ENCODE results near the gene MISP.

The MISP gene

GRCh38 chr19:807627-808422, 56.9 kb downstream of the MISP start:
- TF ChIP-seq, protein P1, sequence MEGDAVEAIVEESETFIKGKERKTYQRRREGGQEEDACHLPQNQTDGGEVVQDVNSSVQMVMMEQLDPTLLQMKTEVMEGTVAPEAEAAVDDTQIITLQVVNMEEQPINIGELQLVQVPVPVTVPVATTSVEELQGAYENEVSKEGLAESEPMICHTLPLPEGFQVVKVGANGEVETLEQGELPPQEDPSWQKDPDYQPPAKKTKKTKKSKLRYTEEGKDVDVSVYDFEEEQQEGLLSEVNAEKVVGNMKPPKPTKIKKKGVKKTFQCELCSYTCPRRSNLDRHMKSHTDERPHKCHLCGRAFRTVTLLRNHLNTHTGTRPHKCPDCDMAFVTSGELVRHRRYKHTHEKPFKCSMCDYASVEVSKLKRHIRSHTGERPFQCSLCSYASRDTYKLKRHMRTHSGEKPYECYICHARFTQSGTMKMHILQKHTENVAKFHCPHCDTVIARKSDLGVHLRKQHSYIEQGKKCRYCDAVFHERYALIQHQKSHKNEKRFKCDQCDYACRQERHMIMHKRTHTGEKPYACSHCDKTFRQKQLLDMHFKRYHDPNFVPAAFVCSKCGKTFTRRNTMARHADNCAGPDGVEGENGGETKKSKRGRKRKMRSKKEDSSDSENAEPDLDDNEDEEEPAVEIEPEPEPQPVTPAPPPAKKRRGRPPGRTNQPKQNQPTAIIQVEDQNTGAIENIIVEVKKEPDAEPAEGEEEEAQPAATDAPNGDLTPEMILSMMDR (conservative IDR thresholded peaks at IDR 0.05; ENCODE audit: low read depth, low read length) = no peak
- H3K4me3 ChIP-seq (ENCODE audit: low read depth, low read length) = no peak overlapping the region
- no peak for DNase-seq (ENCODE audit: low read depth)

- H3K4me3 ChIP-seq (ENCODE audit: low read depth, low read length) = no peak overlapping the region
- no peak for DNase-seq (ENCODE audit: low read depth)
Measured at GRCh38 chr19:808423-808775, 57.5 kb downstream of the MISP start.

GRCh38 chr19:810077-810855, 59.4 kb downstream of the MISP start:
- H3K4me3 ChIP-seq (ENCODE audit: low read depth, low read length) = no peak overlapping the region
- TF ChIP-seq, protein P1 (conservative IDR thresholded peaks at IDR 0.05; ENCODE audit: low read depth, low read length) = no peak
- DNase-seq (ENCODE audit: low read depth) = no peak

More at GRCh38 chr19:808423-808775, 57.5 kb downstream of the MISP start:
- TF ChIP-seq, protein P1 (conservative IDR thresholded peaks at IDR 0.05; ENCODE audit: low read depth, low read length) = no peak

DNA sequence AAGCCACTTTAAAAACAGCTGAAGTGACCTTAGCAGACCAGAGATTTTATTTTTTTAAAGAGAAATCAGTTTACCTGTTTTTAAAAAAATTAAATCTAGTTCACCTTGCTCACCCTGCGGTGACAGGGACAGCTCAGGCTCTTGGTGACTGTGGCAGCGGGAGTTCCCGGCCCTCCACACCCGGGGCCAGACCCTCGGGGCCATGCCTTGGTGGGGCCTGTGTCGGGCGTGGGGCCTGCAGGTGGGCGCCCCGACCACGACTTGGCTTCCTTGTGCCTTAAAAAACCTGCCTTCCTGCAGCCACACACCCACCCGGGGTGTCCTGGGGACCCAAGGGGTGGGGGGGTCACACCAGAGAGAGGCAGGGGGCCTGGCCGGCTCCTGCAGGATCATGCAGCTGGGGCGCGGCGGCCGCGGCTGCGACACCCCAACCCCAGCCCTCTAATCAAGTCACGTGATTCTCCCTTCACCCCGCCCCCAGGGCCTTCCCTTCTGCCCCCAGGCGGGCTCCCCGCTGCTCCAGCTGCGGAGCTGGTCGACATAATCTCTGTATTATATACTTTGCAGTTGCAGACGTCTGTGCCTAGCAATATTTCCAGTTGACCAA, 60.1 kb downstream of the MISP start:
- no peak overlapping the region for H3K4me3 ChIP-seq (ENCODE audit: low read depth, low read length)
- DNase-seq (ENCODE audit: low read depth) = no peak
- TF ChIP-seq, protein P1 (conservative IDR thresholded peaks at IDR 0.05; ENCODE audit: low read depth, low read length) = no peak

DNA sequence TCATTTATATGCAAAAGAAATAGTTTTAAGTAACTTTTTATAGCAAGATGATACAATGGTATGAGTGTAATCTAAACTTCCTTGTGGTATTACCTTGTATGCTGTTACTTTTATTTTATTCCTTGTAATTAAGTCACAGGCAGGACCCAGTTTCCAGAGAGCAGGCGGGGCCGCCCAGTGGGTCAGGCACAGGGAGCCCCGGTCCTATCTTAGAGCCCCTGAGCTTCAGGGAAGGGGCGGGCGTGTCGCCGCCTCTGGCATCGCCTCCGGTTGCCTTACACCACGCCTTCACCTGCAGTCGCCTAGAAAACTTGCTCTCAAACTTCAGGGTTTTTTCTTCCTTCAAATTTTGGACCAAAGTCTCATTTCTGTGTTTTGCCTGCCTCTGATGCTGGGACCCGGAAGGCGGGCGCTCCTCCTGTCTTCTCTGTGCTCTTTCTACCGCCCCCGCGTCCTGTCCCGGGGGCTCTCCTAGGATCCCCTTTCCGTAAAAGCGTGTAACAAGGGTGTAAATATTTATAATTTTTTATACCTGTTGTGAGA, 60.7 kb downstream of the MISP start:
- no peak for DNase-seq (ENCODE audit: low read depth)
- no peak overlapping the region for H3K4me3 ChIP-seq (ENCODE audit: low read depth, low read length)
- TF ChIP-seq, protein P1 (conservative IDR thresholded peaks at IDR 0.05; ENCODE audit: low read depth, low read length) = no peak

- no peak for DNase-seq (ENCODE audit: low read depth)
- TF ChIP-seq, protein P1 (conservative IDR thresholded peaks at IDR 0.05; ENCODE audit: low read depth, low read length) = no peak
- no peak overlapping the region for H3K4me3 ChIP-seq (ENCODE audit: low read depth, low read length)
Measured at GRCh38 chr19:812049-812746, 61.3 kb downstream of the MISP start.
